HG03520 (cell line): ENCODE measurements around the gene COA4.
A peak's percentile ranks its signal among the peaks of the same experiment; 100 is the strongest.
"Not testable (repeated sequence)": the region's sequence is repeated elsewhere in the genome, so short reads cannot be mapped to it uniquely, and the experiment has no call there.

ENCODE experiments used
- ATAC-seq: cut with Tn5 transposase; IDR thresholded peaks from one replicate; pipeline ENCODE4 v1.9.1; 2021; ENCODE audit warnings: mild to moderate bottlenecking, moderate library complexity; ENCODE audit not compliant: unreplicated experiment

The COA4 gene

GRCh38 chr11:73876424-73877310 is at the start of gene COA4, which contains the start of gene PAAF1:
COA4 (minus strand) TSS chr11:73876846; CDS start chr11:73873378, 3,468 bp downstream.
PAAF1 (plus strand) TSS chr11:73876999; CDS start chr11:73877022, 23 bp downstream.
- peak; percentile 96 for ATAC-seq

- no peak for ATAC-seq
Measured at GRCh38 chr11:73921180-73921579, 44.5 kb upstream of the COA4 start.

- ATAC-seq = no peak
Measured at GRCh38 chr11:73916435-73916834, 39.8 kb upstream of the COA4 start.

- no peak for ATAC-seq
Measured at GRCh38 chr11:73914284-73914683, 37.6 kb upstream of the COA4 start.

- ATAC-seq = no peak
Measured at GRCh38 chr11:73913472-73913871, 36.8 kb upstream of the COA4 start.

DNA sequence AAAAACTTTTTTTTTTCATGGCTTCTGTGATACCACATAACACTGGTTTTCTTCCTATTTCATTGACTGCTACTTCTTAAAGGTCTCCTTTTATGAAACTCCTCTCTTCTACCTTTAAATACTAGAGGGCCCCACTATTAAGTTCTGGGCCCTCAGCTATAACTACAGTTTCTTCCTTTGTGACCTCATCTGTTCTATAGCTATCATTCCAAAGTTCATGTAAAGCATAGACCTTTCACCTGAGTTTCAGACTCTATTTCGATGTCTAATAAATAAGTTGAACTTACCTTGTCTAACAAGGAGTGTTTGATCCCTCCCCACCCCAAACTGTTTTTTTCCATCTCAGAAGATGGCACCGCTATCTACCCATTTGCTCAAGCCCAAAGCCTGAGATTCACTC is 35.4 kb upstream of the COA4 start:
- no peak for ATAC-seq

- no peak for ATAC-seq
Measured at GRCh38 chr11:73907191-73907590, 30.5 kb upstream of the COA4 start.

- no peak for ATAC-seq
Measured at GRCh38 chr11:73902303-73902702, 25.7 kb upstream of the COA4 start.

DNA sequence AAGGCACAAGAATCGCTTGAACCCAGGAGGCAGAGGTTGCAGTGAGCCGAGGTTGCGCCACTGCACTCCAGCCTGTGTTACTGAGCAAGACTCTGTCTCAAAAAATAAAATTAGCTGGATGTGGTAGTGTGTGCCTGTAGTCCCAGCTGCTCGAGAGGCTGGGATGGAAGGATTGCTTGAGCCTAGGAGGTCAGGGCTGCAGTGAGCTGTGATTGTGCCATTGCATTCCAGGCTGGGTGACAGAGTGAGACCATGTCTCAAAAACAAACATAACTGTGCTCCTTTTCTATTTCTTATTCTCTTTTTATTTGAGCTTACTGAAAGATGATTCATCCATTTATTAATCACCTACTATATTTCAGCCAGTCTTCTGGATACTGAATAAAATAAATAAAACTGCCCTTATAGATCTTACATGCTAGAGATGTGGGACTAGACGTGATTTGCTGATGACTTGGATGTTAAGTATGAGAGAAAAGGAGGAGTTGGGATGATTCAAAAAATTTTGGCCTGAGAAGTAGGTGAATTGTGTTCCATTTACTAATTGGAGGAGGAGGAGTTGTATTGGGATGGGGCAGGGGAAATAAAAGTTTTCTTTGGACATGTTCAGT is 18.2 kb upstream of the COA4 start:
- ATAC-seq = no peak

GRCh38 chr11:73893041-73893440 is 16.4 kb upstream of the COA4 start:
- no peak for ATAC-seq

- ATAC-seq = no peak
Measured at GRCh38 chr11:73889536-73889935, 12.9 kb upstream of the COA4 start.

GRCh38 chr11:73889019-73889418 is 12.4 kb upstream of the COA4 start:
- ATAC-seq = no peak

- no peak for ATAC-seq
Measured at GRCh38 chr11:73888244-73888643, 11.6 kb upstream of the COA4 start.

- no peak for ATAC-seq
Measured at GRCh38 chr11:73883856-73884255, 7.2 kb upstream of the COA4 start.

GRCh38 chr11:73880449-73880848 is 3.8 kb upstream of the COA4 start:
- ATAC-seq = not testable (repeated sequence)

GRCh38 chr11:73878771-73879170 is 2.1 kb upstream of the COA4 start:
- no peak for ATAC-seq

DNA sequence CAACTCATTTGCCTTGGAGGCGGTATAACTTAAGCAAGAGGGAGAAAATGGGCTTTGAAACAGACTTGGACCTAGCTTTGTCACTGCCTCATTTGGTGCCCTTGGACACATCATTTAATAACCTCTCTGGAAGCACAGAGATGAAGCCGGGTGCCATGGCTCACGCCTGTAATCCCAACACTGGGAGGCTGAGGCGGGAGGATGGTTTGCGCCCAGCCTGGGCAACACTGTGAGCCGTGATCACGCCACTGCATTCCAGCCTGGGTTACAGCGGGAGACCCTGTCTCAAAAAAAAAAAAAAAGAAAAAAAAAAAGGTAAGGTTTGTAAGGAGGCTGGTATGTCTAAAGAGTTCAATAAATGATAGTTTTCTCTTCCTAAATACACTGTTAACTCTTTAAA is 806 bp downstream of the COA4 start:
- ATAC-seq = no peak

- ATAC-seq = no peak
Measured at GRCh38 chr11:73875380-73875779, 1.3 kb downstream of the COA4 start.

DNA sequence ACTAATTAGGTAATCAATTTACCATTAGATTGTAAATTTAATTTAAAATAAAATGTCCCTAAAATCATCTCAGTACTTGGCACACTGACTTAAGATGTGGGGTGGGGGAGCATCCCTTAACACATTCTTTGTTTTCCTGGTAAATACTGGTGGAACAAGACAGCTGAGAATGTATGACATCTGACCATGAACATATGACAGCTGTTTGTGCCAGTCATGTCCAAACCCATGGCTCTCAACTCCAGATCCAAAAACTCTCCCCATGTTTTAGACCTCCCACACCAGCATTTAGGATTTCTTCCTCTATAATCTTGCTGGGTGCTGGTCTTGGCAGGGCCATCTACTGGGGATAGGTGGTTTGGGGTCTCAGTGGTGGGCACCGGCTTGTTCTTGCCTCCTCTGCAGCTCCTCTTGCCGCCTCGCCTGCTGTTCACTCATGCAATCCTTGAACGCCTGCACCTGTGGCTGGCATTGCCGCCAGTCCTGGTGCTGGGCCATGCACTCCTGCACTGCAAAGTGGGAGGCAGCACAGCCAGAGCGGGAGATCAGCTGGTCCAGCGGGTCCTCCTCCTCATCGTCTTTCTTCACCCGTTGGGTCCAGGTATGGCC is 3.8 kb downstream of the COA4 start:
- no peak for ATAC-seq

GRCh38 chr11:73870261-73870660 is 6.4 kb downstream of the COA4 start:
- ATAC-seq = no peak

DNA sequence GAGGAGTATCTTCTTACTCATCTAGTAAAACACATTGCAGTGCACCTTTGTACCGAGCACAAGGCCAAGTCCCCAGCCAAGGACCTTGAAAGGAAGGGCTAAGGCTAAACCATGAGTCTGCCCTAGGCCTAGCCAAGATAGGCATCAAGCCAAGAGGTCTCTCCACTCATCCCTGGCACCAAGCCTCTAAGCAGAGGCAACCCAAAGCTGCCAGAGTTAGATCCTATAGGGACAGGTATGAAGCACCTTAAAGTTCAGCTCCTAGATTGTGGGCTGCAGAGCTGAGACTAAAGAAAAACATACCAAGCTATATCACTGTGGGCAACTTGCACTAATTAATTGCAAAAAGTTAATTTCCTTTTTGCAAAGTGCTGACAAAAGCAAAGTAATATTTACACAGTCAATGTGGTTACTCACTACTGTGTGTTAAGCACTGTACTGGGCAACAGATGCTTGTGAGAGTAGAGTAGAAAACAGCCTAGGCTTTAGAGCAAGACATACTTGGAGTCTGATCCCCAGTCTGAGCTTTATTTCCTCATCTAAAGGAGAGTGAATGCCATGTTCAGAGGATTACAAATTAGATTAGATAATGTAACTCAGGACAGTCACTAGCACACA is 7.2 kb downstream of the COA4 start:
- no peak for ATAC-seq
